T-helper 2 cell treated with Interferon-gamma antibody and Interleukin-4, amounts not matched to agents 5 μg/mL and 100 μg/mL, for 36 hours (primary cell): Measurements from ENCODE around the gene CYLD.

Source experiments
- DNase-seq: peaks from one replicate; pipeline ENCODE4 v3.0.0; 2021; ENCODE audit warnings: low spot score
- H3K27ac Mint-ChIP-seq: one replicate; pipeline ENCODE4 v1.8.0; 2021; ENCODE audit warnings: mild to moderate bottlenecking, mixed read lengths
- H3K27me3 Mint-ChIP-seq: one replicate; pipeline ENCODE4 v1.8.0; 2021; ENCODE audit warnings: low read depth, mixed read lengths
- H3K36me3 Mint-ChIP-seq: one replicate; pipeline ENCODE4 v1.8.0; 2021; ENCODE audit warnings: low read depth, mixed read lengths
- H3K4me1 Mint-ChIP-seq: one replicate; pipeline ENCODE4 v1.8.0; 2021; ENCODE audit warnings: low read depth, mixed read lengths
- H3K4me3 Mint-ChIP-seq: one replicate; pipeline ENCODE4 v1.8.0; 2022; ENCODE audit warnings: mild to moderate bottlenecking, moderate library complexity, mixed read lengths
- H3K9me3 Mint-ChIP-seq: one replicate; pipeline ENCODE4 v1.8.0; 2021; ENCODE audit warnings: mixed read lengths

CYLD gene

DNA sequence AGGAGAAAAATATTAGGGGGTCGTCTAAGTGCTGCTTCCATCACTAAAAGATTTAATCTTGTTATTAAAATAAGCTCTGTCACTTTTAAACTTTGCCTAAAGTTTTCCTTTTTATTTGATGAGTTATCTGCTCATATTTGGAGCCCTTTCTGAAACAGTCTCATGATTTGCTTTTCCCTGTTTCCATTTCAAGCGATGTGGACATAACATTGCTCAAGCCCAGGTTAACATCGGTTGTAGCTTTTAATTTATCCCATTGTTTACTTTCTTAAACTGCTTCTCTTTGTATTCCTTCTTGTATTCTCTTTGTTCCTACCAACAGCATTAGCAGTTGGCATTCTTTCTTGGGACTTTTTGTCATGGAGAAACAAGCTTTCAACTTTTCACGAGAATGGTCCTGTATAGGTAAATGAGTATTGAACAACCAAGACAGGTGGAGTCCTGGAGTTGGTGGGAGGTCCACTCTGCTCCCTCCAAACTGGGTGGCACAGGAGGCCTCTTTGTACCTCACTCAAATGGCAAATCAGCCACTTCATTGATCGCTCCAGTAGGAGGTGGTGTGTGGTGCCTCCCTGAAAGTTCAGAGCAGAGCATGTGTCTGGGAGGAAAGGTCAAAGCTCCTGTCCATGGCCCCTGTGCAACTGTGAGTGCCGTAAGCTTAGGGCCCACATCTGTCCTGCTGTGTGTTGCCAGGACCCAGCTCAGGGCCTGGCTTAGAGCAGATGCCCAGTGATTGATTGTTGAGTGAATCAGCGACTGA lies 107.0 kb downstream of the CYLD start:
- Mint-ChIP-seq H3K36me3 (no peaks in the 10 kb centered on the region), H3K27me3 (peaks cover 39% of the 10 kb centered on the region), H3K9me3 (no peaks in the 10 kb centered on the region), H3K4me3 (no peak overlapping the region), H3K4me1 (no peaks in the 10 kb centered on the region), H3K27ac (no peak overlapping the region)
- DNase-seq, result no peak
